ENCODE results near the gene EPHA3. TPM values are rescaled to one million over a fixed set of nuclear protein-coding genes. Genes with fewer than 3 reads are reported as not detected.

The EPHA3 gene
- total and polyA plus RNA-seq, 9 of the 15 experiments (the other 6 are each of a cell fraction or from before 2014, with no cell fraction given): not detected

GRCh38 chr3:89436846-89437245 lies 329.4 kb downstream of the EPHA3 start:
- no peak overlapping the region for H2AFZ ChIP-seq (ENCODE audit: low read depth, low read length)
- H3K27ac ChIP-seq (ENCODE audit: extremely low read depth, low read depth, low read length): no peak overlapping the region
- FAIRE-seq (no peak), ATAC-seq (no peak), DNase-seq (ENCODE audit: extremely low read depth in 1 of 4, low spot score in 3 of 4) (no peak)
- H3K9ac ChIP-seq (ENCODE audit: insufficient read depth in 1 of 2, low read depth in 2 of 2, low read length in 2 of 2): no peak overlapping the region
- H3K9me3 ChIP-seq (replicated peaks; ENCODE audit: control insufficient read depth, insufficient read depth, low read depth, low read length): no peaks in the 10 kb centered on the region
- H3K4me3 ChIP-seq: no peak overlapping the region
- no peaks in the 10 kb centered on the region for H4K20me1 ChIP-seq (replicated peaks; ENCODE audit: control insufficient read depth, insufficient read depth, low read length)
- WGBS (ENCODE audit: insufficient coverage, low coverage, missing lambda C conversion rate): 0% methylated on average over 2 of the region's 3 CpGs
- H3K36me3 ChIP-seq (ENCODE audit: control insufficient read depth, insufficient read depth, low read length): no peaks in the 10 kb centered on the region
- no peaks in the 10 kb centered on the region for H3K79me2 ChIP-seq (ENCODE audit: control insufficient read depth, insufficient read depth, low read length)
- no peaks in the 10 kb centered on the region for H3K9me1 ChIP-seq (ENCODE audit: control insufficient read depth, insufficient read depth, low read length)
- ChIA-PET POLR2A (no interaction called here), CTCF (ENCODE audit: low intra/inter-chr PET ratio) (no interaction called here)
- H3K27me3 ChIP-seq (ENCODE audit: control insufficient read depth in 2 of 2, insufficient read depth in 2 of 2, low read length in 2 of 2): no peaks in the 10 kb centered on the region
- in situ Hi-C loops (cut with MboI) (no loop called here), intact Hi-C loops (cut with micrococcal nuclease) (no loop called here)
- BruUV-seq (replicated peaks): no TSS peak
- no peaks in the 10 kb centered on the region for H3K4me1 ChIP-seq (replicated peaks in 1 of 2; ENCODE audit: control insufficient read depth in 2 of 2, insufficient read depth in 2 of 2, low read length in 2 of 2)
- H3K4me2 ChIP-seq (ENCODE audit: insufficient read depth, low read length): no peak overlapping the region
- no peak for TF ChIP-seq ZNF695 (CRISPR knock-in tag; IDR thresholded peaks at IDR 0.05)
- TF ChIP-seq ARNT (IDR thresholded peaks at IDR 0.05): no peak
- TF ChIP-seq, protein P1, sequence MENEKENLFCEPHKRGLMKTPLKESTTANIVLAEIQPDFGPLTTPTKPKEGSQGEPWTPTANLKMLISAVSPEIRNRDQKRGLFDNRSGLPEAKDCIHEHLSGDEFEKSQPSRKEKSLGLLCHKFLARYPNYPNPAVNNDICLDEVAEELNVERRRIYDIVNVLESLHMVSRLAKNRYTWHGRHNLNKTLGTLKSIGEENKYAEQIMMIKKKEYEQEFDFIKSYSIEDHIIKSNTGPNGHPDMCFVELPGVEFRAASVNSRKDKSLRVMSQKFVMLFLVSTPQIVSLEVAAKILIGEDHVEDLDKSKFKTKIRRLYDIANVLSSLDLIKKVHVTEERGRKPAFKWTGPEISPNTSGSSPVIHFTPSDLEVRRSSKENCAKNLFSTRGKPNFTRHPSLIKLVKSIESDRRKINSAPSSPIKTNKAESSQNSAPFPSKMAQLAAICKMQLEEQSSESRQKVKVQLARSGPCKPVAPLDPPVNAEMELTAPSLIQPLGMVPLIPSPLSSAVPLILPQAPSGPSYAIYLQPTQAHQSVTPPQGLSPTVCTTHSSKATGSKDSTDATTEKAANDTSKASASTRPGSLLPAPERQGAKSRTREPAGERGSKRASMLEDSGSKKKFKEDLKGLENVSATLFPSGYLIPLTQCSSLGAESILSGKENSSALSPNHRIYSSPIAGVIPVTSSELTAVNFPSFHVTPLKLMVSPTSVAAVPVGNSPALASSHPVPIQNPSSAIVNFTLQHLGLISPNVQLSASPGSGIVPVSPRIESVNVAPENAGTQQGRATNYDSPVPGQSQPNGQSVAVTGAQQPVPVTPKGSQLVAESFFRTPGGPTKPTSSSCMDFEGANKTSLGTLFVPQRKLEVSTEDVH (IDR thresholded peaks at IDR 0.05; ENCODE audit: low read depth, partially characterized antibody): no peak
- no peak for TF ChIP-seq TRIM25 (IDR thresholded peaks at IDR 0.05; ENCODE audit: borderline replicate concordance)
- no peak for TF ChIP-seq MCM2 (IDR thresholded peaks at IDR 0.05; ENCODE audit: low read depth)
- TF ChIP-seq PHF21A (IDR thresholded peaks at IDR 0.05; ENCODE audit: borderline replicate concordance, low read depth): no peak
- no peak for TF ChIP-seq ZNF707 (CRISPR knock-in tag; conservative IDR thresholded peaks at IDR 0.05)
- TF ChIP-seq IRF9 (tag; IDR thresholded peaks at IDR 0.05): no peak
- TF ChIP-seq ASH1L (IDR thresholded peaks at IDR 0.05; ENCODE audit: borderline replicate concordance, low read depth, partially characterized antibody): no peak

Measured in K562 (cell line).